Panc1 (cell line): ENCODE results near the gene ZNF516. TPM values are rescaled to one million over a fixed set of nuclear protein-coding genes. Genes with fewer than 3 reads are reported as not detected.

Experiments used
- ATAC-seq: fragments of 200-7000 bp; cut with Tn5 transposase; 2 replicates; pipeline ENCODE4 v1.9.1; 2020; ENCODE audit warnings: mild to moderate bottlenecking, moderate library complexity
- BruUV-seq: library from RNA; stranded (reverse); fragments of 400-500 nt; replicated peaks from 2 replicates; lab custom pipeline; 2021; lab: Mats Ljungman, UMichigan
- CTCF ChIA-PET: fragments of 300-600 bp; sonication (Branson Sonifier 250); formaldehyde crosslinking; loops from one replicate; lab custom pipeline; 2022; ENCODE audit warnings: antibody characterized with exemption; lab: Charles Lee
- POLR2A ChIA-PET: fragments of 300-600 bp; sonication (Branson Sonifier 250); formaldehyde crosslinking; loops from one replicate; lab custom pipeline; 2022; ENCODE audit warnings: antibody characterized with exemption; lab: Charles Lee
- DNase-seq: peaks from one replicate; pipeline ENCODE4 v3.0.0-alpha.2; 2010; ENCODE audit warnings: low read depth, low spot score
- H3K27ac ChIP-seq: 2 replicates; pipeline ENCODE4 v1.5.1; 2011; ENCODE audit warnings: mild to moderate bottlenecking, low read length, inconsistent platforms
- H3K27me3 ChIP-seq: fragments of 200-500 bp; sonication (Bioruptor generic); 2 replicates; pipeline ENCODE4 v1.6.0; 2014; ENCODE audit warnings: low read length, inconsistent platforms; ENCODE audit not compliant: control insufficient read depth, insufficient read depth
- H3K36me3 ChIP-seq: fragments of 200-500 bp; sonication (Bioruptor generic); 2 replicates; pipeline ENCODE4 v1.5.1; 2014; ENCODE audit warnings: inconsistent platforms, mild to moderate bottlenecking, low read length, moderate library complexity; ENCODE audit not compliant: control insufficient read depth, insufficient read depth
- H3K4me1 ChIP-seq: 2 replicates; pipeline ENCODE4 v1.5.1; 2011; ENCODE audit warnings: inconsistent platforms, mild to moderate bottlenecking, low read length, moderate library complexity; ENCODE audit not compliant: control insufficient read depth, insufficient read depth
- H3K4me3 ChIP-seq, 2 experiments: 2 replicates each; pipeline ENCODE4 v1.5.1; 2011 to 2012; ENCODE audit warnings: low read depth in 2 of 2, low read length in 2 of 2, mild to moderate bottlenecking in 2 of 2, inconsistent platforms in 1 of 2, moderate library complexity in 1 of 2
- H3K9me3 ChIP-seq: fragments of 200-500 bp; sonication (Bioruptor generic); 2 replicates; pipeline ENCODE4 v1.5.1; 2014; ENCODE audit warnings: low read depth, mild to moderate bottlenecking, inconsistent platforms, low read length, moderate library complexity; ENCODE audit not compliant: control insufficient read depth, insufficient read depth
- POLR2AphosphoS5 ChIP-seq: IDR thresholded peaks from 2 replicates; pipeline ENCODE4 v1.6.1; 2012; ENCODE audit warnings: mild to moderate bottlenecking, low read depth, low read length, moderate library complexity
- SIN3A ChIP-seq: IDR thresholded peaks from 2 replicates; pipeline ENCODE4 v1.6.1; 2012; ENCODE audit warnings: low read depth, mild to moderate bottlenecking, low read length, moderate library complexity, borderline replicate concordance; ENCODE audit not compliant: insufficient read depth
- TCF7L2 ChIP-seq: IDR thresholded peaks from 2 replicates; pipeline ENCODE4 v1.6.1; 2011; ENCODE audit warnings: mild to moderate bottlenecking, low read depth, low read length, inconsistent platforms
- in situ Hi-C: cut with HindIII; loops from 2 replicates; pipeline ENCODE4 v1.10.0; 2016; ENCODE audit warnings: low sequenced_read_pairs, low pct_unique_long_range_greater_than_20kb
- intact Hi-C: fragments of 100-400 bp; cut with micrococcal nuclease; formaldehyde crosslinking; loops from one replicate; pipeline ENCODE4 v1.10.0; 2022; ENCODE audit not compliant: unreplicated experiment
- total RNA-seq: library from RNA; stranded (reverse); gene quantifications from one replicate; pipeline ENCODE4 v1.2.1, GENCODE V29; 2021; ENCODE audit not compliant: unreplicated experiment
- TF ChIP-seq, protein P1 (sequence below): fragments of 450-650 bp; IDR thresholded peaks from 2 replicates; pipeline ENCODE4 v1.5.1; 2017; ENCODE audit warnings: mild to moderate bottlenecking
- TF ChIP-seq, protein P2 (sequence below), 2 experiments: IDR thresholded peaks; 2 replicates each; pipeline ENCODE4 v1.6.1; 2011 to 2012; ENCODE audit warnings: low read depth in 2 of 2, control low read depth in 1 of 2, low read length in 1 of 2, mild to moderate bottlenecking in 1 of 2, moderate library complexity in 1 of 2; ENCODE audit not compliant: insufficient read depth in 1 of 2

The ZNF516 gene
- total RNA-seq, 1 experiment from 2014 or later, result 28.6 TPM

DNA sequence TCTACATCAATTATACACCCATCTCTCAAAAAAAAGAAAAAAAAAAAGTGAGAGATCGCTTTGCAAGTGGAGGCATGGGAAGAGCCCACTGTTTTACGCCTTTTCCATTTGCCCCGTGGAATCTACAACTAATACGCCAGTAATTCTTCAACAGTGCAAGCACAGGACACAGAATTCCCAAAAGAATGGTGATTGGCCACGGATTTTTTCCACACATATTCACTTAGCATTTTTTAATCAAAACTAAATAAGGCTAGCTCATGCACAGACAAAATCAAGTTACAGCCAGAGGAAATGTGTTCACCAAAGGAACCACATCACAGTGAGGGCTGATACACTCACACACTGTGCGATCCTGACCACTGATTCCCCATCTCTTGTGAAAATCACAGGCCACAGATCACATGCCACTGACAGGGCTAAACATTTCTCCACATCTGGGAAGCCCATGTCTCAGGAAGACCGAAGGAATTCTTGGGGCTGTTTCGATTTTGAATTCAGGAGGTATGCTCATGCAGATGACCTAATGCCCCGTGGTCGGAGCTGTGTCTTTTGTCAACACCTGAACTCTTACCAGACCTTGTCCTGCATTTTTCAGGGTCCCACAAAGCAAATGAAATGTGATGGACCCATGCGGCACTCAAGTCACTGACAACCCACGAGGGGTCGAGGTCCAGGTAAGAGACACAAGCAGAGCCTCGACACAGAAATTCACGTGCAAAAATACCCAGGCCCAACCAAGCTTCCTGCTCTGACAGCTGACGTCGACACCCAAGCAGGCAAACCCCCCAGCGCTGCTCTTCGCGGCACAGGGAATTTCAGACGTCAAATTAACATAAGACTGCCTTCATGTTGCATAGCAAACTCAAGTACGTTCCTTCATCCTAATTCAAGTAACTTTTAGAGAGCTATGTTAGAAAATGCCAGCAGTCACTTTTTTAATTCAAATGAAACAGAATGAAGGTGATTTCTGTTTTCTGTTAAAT is 69.6 kb downstream of the ZNF516 start:
- Histone ChIP-seq H3K4me1 (no peaks in the 10 kb centered on the region), H3K27me3 (no peaks in the 10 kb centered on the region), H3K36me3 (no peaks in the 10 kb centered on the region), H3K9me3 (no peaks in the 10 kb centered on the region), H3K27ac (no peak overlapping the region), H3K4me3 (no peak overlapping the region)
- TF ChIP-seq SIN3A (no peak), POLR2AphosphoS5 (no peak), TCF7L2 (no peak)
- TF ChIP-seq, protein P1, sequence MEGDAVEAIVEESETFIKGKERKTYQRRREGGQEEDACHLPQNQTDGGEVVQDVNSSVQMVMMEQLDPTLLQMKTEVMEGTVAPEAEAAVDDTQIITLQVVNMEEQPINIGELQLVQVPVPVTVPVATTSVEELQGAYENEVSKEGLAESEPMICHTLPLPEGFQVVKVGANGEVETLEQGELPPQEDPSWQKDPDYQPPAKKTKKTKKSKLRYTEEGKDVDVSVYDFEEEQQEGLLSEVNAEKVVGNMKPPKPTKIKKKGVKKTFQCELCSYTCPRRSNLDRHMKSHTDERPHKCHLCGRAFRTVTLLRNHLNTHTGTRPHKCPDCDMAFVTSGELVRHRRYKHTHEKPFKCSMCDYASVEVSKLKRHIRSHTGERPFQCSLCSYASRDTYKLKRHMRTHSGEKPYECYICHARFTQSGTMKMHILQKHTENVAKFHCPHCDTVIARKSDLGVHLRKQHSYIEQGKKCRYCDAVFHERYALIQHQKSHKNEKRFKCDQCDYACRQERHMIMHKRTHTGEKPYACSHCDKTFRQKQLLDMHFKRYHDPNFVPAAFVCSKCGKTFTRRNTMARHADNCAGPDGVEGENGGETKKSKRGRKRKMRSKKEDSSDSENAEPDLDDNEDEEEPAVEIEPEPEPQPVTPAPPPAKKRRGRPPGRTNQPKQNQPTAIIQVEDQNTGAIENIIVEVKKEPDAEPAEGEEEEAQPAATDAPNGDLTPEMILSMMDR, result no peak
- TF ChIP-seq, protein P2, sequence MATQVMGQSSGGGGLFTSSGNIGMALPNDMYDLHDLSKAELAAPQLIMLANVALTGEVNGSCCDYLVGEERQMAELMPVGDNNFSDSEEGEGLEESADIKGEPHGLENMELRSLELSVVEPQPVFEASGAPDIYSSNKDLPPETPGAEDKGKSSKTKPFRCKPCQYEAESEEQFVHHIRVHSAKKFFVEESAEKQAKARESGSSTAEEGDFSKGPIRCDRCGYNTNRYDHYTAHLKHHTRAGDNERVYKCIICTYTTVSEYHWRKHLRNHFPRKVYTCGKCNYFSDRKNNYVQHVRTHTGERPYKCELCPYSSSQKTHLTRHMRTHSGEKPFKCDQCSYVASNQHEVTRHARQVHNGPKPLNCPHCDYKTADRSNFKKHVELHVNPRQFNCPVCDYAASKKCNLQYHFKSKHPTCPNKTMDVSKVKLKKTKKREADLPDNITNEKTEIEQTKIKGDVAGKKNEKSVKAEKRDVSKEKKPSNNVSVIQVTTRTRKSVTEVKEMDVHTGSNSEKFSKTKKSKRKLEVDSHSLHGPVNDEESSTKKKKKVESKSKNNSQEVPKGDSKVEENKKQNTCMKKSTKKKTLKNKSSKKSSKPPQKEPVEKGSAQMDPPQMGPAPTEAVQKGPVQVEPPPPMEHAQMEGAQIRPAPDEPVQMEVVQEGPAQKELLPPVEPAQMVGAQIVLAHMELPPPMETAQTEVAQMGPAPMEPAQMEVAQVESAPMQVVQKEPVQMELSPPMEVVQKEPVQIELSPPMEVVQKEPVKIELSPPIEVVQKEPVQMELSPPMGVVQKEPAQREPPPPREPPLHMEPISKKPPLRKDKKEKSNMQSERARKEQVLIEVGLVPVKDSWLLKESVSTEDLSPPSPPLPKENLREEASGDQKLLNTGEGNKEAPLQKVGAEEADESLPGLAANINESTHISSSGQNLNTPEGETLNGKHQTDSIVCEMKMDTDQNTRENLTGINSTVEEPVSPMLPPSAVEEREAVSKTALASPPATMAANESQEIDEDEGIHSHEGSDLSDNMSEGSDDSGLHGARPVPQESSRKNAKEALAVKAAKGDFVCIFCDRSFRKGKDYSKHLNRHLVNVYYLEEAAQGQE (IDR thresholded peaks at IDR 0.05; ENCODE audit: insufficient read depth in 1 of 2, low read depth in 2 of 2, low read length in 1 of 2), result no peak
- DNase-seq (no peak), ATAC-seq (0 out of 2 replicates have a peak, but pooled peaks have one; percentile 36)
- CTCF ChIA-PET, result interaction anchor here (2.0 kb wide), 1 partner anchor 26 kb away, joined by 6 read pairs; no protein-coding TSS in a partner anchor
- in situ Hi-C loops, result no loop called here
- POLR2A ChIA-PET, result no interaction called here
- BruUV-seq, result TSS peak; percentile 18
- intact Hi-C loops, result loop anchor here (2.0 to 10.0 kb wide), 2 partner anchors 19 to 1799 kb away; no protein-coding TSS in a partner anchor

DNA sequence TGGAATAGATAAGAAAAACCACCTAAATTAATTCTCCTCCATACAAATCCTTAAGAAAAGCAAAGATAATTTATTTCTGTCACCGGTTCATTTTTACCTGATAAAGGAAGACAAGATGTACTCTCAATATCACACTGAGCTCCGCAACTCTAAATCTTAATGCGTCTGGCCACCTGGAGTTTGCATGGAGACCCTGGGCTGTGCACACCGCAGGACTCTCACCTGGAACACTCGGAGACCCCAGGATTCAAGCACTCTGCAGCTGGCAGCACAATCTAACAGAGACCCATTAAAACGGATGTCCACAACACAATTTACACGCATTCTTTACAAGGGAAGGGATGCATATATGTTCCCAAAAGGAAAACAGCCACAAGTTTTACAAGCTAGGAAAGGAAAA is 72.2 kb downstream of the ZNF516 start:
- CTCF ChIA-PET, result no interaction called here
- no peak for DNase-seq

More for the DNA sequence above, 72.2 kb downstream of the ZNF516 start:
- BruUV-seq, result no TSS peak
- POLR2A ChIA-PET, result no interaction called here
- in situ Hi-C loops (no loop called here), intact Hi-C loops (loop anchor here (10.0 kb wide), 1 partner anchor 1802 kb away; no protein-coding TSS in a partner anchor)
- no peak overlapping the region for H3K27ac ChIP-seq
- TF ChIP-seq SIN3A, result no peak
- TF ChIP-seq, protein P2 (IDR thresholded peaks at IDR 0.05; ENCODE audit: insufficient read depth in 1 of 2, low read depth in 2 of 2, low read length in 1 of 2), result no peak
- TF ChIP-seq, protein P1, result no peak
- H3K9me3 ChIP-seq, result no peaks in the 10 kb centered on the region
- H3K27me3 ChIP-seq, result no peaks in the 10 kb centered on the region
- no peaks in the 10 kb centered on the region for H3K36me3 ChIP-seq
- ATAC-seq, result no peak
- H3K4me3 ChIP-seq, result no peak overlapping the region
- H3K4me1 ChIP-seq, result no peaks in the 10 kb centered on the region
